Stimulated activated CD4-positive, alpha-beta T cell treated with anti-CD3 and anti-CD28 coated beads, TNF-alpha, amount 100 ng/mL, for 1 hour (primary cell): ENCODE results near the gene ARID2.

Experiments used
- DNase-seq, 3 donors: peaks; one replicate each; pipeline ENCODE4 v3.0.0-alpha.2; 2020; ENCODE audit warnings: low read depth in 3 of 3, low spot score in 1 of 3

The ARID2 gene

GRCh38 chr12:45852508-45852907 is 123.0 kb downstream of the ARID2 start:
- no peak for DNase-seq

GRCh38 chr12:45853550-45853949 is 124.0 kb downstream of the ARID2 start:
- DNase-seq = no peak

GRCh38 chr12:45863332-45863731 is 133.8 kb downstream of the ARID2 start:
- DNase-seq = no peak

GRCh38 chr12:45866299-45866698 is 136.8 kb downstream of the ARID2 start:
- DNase-seq = no peak

GRCh38 chr12:45872446-45872845 is 142.9 kb downstream of the ARID2 start:
- DNase-seq = no peak

GRCh38 chr12:45877069-45877468 is 147.6 kb downstream of the ARID2 start:
- DNase-seq = no peak

- no peak for DNase-seq
These were observed 149.2 kb downstream of the ARID2 start for GRCh38 chr12:45878630-45879255.

GRCh38 chr12:45879363-45879895 is 149.9 kb downstream of the ARID2 start:
- no peak for DNase-seq

- DNase-seq = no peak
These were observed 151.0 kb downstream of the ARID2 start for GRCh38 chr12:45880533-45880932.

- no peak for DNase-seq
These were observed 153.7 kb downstream of the ARID2 start for GRCh38 chr12:45883187-45883586.

GRCh38 chr12:45886685-45887084 is 157.2 kb downstream of the ARID2 start:
- no peak for DNase-seq

- DNase-seq = no peak
These were observed 158.0 kb downstream of the ARID2 start for GRCh38 chr12:45887544-45887943.

- DNase-seq = no peak
These were observed 160.8 kb downstream of the ARID2 start for GRCh38 chr12:45890276-45890675.

GRCh38 chr12:45893240-45893639 is 163.7 kb downstream of the ARID2 start:
- DNase-seq = no peak

- no peak for DNase-seq
These were observed 166.5 kb downstream of the ARID2 start for GRCh38 chr12:45895961-45896360.

GRCh38 chr12:45898094-45898493 is 168.6 kb downstream of the ARID2 start:
- DNase-seq = no peak

GRCh38 chr12:45907955-45908354 is 178.4 kb downstream of the ARID2 start:
- DNase-seq = no peak

- no peak for DNase-seq
These were observed 179.7 kb downstream of the ARID2 start for GRCh38 chr12:45909041-45909713.

GRCh38 chr12:45912774-45913173 is 183.3 kb downstream of the ARID2 start:
- no peak for DNase-seq

GRCh38 chr12:45913631-45914030 is 184.1 kb downstream of the ARID2 start:
- no peak for DNase-seq

- no peak for DNase-seq
These were observed 184.6 kb downstream of the ARID2 start for GRCh38 chr12:45914090-45914489.

- DNase-seq = no peak
These were observed 185.9 kb downstream of the ARID2 start for GRCh38 chr12:45915405-45915804.

- DNase-seq = no peak
These were observed 189.3 kb downstream of the ARID2 start for GRCh38 chr12:45918818-45919217.
